KOPT-K1 (cell line): ENCODE data around the gene TNPO2.

Source experiments
- H3K27ac ChIP-seq: fragments of 200-600 bp; sonication (generic); 2 replicates; pipeline ENCODE4 v1.5.1; 2016; ENCODE audit warnings: antibody characterized with exemption, mild to moderate bottlenecking, low read depth, low read length; ENCODE audit not compliant: poor library complexity, severe bottlenecking
- H3K36me3 ChIP-seq: fragments of 200-600 bp; sonication (generic); 2 replicates; pipeline ENCODE4 v1.5.1; 2017; ENCODE audit warnings: antibody characterized with exemption, mild to moderate bottlenecking, low read length, moderate library complexity; ENCODE audit not compliant: insufficient read depth
- H3K9me3 ChIP-seq: fragments of 200-600 bp; sonication (generic); 2 replicates; pipeline ENCODE4 v1.5.1; 2017; ENCODE audit warnings: antibody characterized with exemption, low read length, mild to moderate bottlenecking; ENCODE audit not compliant: insufficient read depth, poor library complexity, severe bottlenecking

TNPO2 gene

DNA sequence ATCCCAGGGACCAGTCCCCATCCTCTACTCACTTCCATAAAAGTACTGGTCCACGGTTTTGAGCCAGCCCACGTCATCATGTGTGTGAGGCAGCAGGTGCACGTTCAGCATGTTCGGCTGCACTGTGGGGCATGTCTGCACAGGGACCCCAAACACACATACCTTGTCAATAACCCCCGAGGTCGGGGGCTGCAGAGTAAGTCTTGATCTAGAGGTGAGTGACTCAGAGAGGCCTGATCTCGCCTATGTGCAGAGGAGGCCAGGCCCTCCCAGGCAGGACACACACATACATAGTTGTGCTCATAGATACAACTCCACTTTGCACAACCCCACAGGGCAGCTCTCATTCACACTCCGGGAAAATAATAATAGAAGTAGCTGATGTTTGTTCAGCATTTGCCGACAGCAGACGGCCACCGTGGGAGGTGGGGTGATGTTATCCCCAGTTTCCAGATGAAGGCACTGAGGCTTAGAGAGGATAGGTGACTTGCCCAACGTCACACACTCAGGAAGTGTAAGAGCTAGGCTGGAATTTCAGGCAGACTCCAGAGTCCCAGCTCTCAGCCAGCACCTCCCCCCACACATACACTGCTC, 58.0 kb downstream of the TNPO2 start:
- H3K27ac ChIP-seq = peak overlapping the region; percentile 60
- no peaks in the 10 kb centered on the region for H3K9me3 ChIP-seq
- peaks cover 45% of the 10 kb centered on the region for H3K36me3 ChIP-seq

DNA sequence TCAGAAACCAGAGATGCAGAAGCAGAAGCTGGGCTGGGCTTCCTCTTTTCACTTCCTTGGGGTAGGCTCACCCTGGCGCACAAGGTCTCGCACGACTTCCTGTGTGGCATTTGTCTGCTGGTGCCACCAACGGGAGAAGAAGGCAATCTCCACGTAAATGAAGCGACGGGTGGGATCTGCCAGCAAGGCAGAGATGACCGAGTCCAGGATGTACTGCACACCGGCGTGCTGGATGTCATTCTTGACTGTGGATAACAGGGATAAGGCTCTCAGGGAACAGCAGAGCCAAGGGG, 58.5 kb downstream of the TNPO2 start:
- Histone ChIP-seq H3K9me3 (no peaks in the 10 kb centered on the region), H3K27ac (no peak overlapping the region), H3K36me3 (peaks cover 45% of the 10 kb centered on the region)

DNA sequence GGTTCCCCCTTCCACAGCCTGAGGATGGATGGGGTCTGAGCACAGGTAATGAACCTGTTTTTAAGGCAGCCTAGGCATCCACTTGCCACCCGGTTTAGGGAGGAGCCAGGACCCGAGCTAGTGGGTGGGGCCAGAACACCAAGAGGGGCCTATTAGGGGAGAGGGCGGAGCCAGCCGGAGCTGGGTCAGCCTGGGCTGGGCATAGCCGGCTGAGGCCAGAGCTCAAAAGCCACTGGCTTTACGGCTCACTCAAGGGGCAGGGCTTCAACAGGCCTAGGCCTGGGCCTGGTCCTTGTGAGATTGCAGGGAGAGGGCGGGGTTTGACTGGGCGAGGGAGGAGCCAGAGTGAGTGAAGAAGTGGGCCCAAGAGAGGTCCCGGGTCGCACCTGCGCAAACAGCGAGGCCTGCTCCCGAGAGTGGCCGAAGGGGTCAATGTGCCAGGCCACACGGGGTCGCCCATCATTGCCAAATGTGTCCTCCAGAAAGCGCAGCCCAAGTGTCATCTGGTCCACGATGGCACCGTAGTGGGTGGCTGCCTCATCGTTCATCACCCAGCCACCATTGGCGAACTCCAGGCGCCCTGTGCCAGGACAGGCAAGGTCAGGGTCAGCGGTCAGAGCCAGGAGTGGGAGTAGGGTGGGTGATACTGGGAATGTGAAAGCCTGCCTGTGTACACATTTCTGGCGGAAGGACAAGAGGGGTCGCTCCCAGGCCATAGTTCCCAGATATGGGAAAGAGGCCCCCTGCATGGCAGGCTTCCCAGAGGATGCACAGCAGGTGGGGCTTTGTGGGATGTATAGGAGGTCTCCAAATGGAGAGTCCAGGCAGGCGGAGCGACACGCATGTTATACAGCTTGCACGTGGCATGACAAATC, 59.1 kb downstream of the TNPO2 start:
- Histone ChIP-seq H3K9me3 (no peaks in the 10 kb centered on the region), H3K36me3 (peaks cover 51% of the 10 kb centered on the region), H3K27ac (no peak overlapping the region)

DNA sequence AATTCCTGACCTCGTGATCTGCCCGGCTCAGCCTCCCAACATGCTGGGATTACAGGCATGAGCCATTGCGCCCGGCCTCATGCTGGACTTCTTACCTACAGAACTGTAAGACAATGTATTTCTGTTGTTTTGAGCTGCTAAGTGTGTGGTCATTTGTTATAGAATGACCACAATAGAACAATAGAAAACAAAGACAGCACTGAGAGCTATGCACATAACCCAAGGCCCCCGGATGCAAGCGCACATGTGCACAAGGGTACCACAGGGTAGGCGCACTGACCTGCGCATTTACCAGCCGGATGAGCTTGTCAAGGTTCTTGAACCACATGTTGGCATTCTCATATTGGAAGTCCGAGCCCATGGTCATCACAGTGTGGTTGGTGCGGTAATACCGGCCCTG, 62.8 kb downstream of the TNPO2 start:
- H3K9me3 ChIP-seq = no peaks in the 10 kb centered on the region
- peaks cover 65% of the 10 kb centered on the region for H3K36me3 ChIP-seq
- no peak overlapping the region for H3K27ac ChIP-seq

DNA sequence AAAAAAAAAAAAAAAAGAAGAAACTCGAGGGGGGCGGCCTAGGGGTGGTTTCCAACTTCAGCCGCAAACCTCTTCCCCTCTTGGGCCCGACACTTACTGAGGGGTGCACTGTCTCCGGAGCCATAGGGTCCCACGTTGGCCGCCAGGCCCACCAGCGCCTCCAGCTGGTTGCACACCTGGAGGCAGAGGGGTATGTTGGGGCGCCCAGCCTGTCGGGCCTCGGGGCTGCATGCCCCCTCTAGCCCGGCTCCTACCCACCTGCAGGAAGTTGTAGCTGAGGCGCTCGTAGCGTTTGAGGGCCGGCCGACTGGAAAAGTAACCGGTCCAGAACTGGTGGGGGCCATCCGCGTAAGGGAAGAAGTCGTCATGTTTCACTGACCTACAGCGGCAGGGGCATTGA, 65.8 kb downstream of the TNPO2 start:
- peaks cover 60% of the 10 kb centered on the region for H3K36me3 ChIP-seq
- H3K27ac ChIP-seq = no peak overlapping the region

DNA sequence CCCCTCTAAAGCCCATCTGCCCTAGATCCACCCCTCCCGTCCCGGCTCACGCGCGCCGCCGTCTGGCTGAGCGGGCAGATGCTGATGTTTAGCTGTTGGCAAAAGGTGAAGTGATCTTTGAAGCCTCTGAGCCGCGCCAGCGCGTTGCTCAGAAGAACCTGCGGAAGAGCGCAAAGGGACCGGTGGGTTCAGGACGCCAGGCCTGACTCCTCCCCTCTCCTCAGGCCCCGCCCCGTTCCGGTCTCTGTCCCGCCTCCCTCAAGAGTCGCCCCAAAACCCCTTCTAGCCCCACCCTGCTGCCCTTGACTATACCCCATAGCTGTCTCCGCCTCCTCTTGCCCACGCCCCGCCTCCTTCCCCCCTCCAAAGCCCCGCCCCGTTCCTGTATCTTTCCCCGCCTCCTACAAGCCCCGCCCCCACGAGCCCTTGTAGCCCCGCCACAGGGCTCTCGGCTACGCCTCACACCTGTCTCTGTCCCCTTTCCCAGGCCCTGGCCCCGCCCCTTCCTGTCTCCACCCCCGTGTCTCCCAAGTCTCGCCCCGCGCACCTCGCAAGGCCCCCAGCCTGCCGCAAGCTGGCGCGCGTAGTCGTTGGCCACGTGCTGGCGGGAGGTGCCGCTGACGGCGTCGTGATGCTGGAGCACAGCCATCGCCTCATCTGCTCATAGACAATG, 66.7 kb downstream of the TNPO2 start:
- no peaks in the 10 kb centered on the region for H3K9me3 ChIP-seq
- no peak overlapping the region for H3K27ac ChIP-seq
- H3K36me3 ChIP-seq = peaks cover 55% of the 10 kb centered on the region

More for the DNA sequence above, 65.8 kb downstream of the TNPO2 start:
- no peaks in the 10 kb centered on the region for H3K9me3 ChIP-seq

DNA sequence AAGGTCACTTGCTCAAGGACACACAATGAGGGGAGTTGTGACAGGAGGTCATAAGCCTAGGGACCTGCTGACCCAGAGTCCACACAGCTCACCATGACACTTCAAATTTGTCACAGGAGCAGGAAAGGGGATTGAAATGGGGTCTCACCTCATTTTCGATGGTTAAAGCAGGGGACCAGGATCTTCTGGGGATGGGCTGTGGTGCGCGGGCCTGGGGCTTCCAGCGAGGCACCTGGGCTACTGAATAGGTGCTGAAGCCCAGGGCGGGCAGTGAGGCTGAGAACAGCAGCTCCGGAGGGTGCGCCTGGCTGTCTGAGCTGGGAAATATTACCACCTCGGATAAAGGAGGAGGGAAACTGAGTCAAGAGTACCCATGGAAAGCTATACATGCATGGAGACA, 68.2 kb downstream of the TNPO2 start:
- peaks cover 42% of the 10 kb centered on the region; the same call in 1 of the 2 replicates for H3K36me3 ChIP-seq
- H3K9me3 ChIP-seq = no peaks in the 10 kb centered on the region
- no peak overlapping the region for H3K27ac ChIP-seq

DNA sequence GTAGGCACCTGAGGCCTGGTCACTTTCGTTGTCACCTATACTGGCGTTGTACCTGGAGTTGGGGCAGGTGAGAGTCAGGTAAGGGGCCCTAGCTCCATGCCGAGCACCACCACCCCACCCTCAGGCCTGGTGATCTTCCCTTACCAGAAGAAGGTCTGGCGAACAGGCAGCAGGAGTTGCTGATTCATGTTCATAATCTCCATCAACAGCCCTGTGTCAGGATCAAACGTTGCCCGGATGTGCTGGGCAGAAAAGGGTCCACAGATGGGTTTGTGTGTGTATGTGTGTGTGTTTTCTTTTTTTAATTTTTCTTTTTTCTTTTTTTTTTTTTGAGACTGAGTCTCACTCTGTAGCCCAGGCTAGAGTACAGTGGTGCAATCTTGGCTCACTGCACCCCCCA, 71.5 kb downstream of the TNPO2 start:
- no peak overlapping the region for H3K27ac ChIP-seq
- peaks cover 31% of the 10 kb centered on the region; the same call in 1 of the 2 replicates for H3K36me3 ChIP-seq
- no peaks in the 10 kb centered on the region for H3K9me3 ChIP-seq

DNA sequence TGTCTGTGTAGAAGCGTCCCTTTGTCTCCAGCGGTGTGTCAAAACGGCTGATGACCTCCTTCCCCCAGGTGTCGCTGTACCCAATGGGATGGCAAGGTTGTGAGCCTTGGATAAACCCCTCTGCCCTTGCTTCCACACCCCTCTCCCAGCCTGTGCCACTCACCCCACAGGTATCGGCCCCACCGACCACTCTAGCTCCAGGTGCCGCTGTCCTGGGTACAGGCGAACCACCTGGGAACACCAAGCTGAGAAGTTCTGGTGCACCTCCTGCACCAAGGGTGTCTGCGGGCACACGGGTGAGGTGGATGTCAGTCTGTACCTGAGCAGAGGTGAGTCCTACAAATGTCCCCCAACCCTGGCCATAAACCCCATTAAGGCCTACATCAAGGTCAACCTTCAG, 73.8 kb downstream of the TNPO2 start:
- H3K27ac ChIP-seq = no peak overlapping the region

More for the DNA sequence above, 73.8 kb downstream of the TNPO2 start:
- H3K9me3 ChIP-seq = no peaks in the 10 kb centered on the region
- H3K36me3 ChIP-seq = peaks cover 9% of the 10 kb centered on the region; the same call in 1 of the 2 replicates
